ENCODE data around the gene ACTL10.

GRCh38 chr20:33653218-33653899 lies 13.4 kb upstream of the ACTL10 start:
- TF ChIP-seq, protein P1, sequence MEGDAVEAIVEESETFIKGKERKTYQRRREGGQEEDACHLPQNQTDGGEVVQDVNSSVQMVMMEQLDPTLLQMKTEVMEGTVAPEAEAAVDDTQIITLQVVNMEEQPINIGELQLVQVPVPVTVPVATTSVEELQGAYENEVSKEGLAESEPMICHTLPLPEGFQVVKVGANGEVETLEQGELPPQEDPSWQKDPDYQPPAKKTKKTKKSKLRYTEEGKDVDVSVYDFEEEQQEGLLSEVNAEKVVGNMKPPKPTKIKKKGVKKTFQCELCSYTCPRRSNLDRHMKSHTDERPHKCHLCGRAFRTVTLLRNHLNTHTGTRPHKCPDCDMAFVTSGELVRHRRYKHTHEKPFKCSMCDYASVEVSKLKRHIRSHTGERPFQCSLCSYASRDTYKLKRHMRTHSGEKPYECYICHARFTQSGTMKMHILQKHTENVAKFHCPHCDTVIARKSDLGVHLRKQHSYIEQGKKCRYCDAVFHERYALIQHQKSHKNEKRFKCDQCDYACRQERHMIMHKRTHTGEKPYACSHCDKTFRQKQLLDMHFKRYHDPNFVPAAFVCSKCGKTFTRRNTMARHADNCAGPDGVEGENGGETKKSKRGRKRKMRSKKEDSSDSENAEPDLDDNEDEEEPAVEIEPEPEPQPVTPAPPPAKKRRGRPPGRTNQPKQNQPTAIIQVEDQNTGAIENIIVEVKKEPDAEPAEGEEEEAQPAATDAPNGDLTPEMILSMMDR (conservative IDR thresholded peaks at IDR 0.05; ENCODE audit: low read depth, low read length): peak; percentile 83
- no peak for TF ChIP-seq POLR2A (IDR thresholded peaks at IDR 0.05; ENCODE audit: low read depth, low read length)
- peak; percentile 87 for TF ChIP-seq RAD21 (IDR thresholded peaks at IDR 0.05; ENCODE audit: low read length)
- no peak for TF ChIP-seq CHD1 (IDR thresholded peaks at IDR 0.05; ENCODE audit: low read depth, low read length)
- 0 out of 2 replicates have a peak, but pooled peaks have one; percentile 33 for TF ChIP-seq MAFK (IDR thresholded peaks at IDR 0.05; ENCODE audit: low read depth, low read length)
- TF ChIP-seq RFX5 (IDR thresholded peaks at IDR 0.05; ENCODE audit: low read depth, low read length): no peak
- no peak for TF ChIP-seq BHLHE40 (IDR thresholded peaks at IDR 0.05; ENCODE audit: low read depth, low read length)
